NB4 (cell line): ENCODE measurements around the gene B4GALT3.

Experiments
- DNase-seq: peaks from one replicate; pipeline ENCODE4 v3.0.0; 2010; ENCODE audit warnings: low read depth
- H3K4me3 ChIP-seq: one replicate; pipeline ENCODE4 v1.5.1; 2011; ENCODE audit warnings: mild to moderate bottlenecking, low read depth, low read length, moderate library complexity
- CTCF ChIP-seq: IDR thresholded peaks from one replicate; pipeline ENCODE4 v1.5.1; 2012; ENCODE audit warnings: low read depth, low read length
- MAX ChIP-seq: IDR thresholded peaks from 2 replicates; pipeline ENCODE4 v1.6.1; 2011; ENCODE audit warnings: low read depth, low read length
- MYC ChIP-seq: IDR thresholded peaks from 2 replicates; pipeline ENCODE4 v1.6.1; 2011; ENCODE audit warnings: low read depth, low read length
- POLR2A ChIP-seq: IDR thresholded peaks from 2 replicates; pipeline ENCODE4 v1.6.1; 2011; ENCODE audit warnings: mild to moderate bottlenecking; ENCODE audit not compliant: insufficient read length; ENCODE audit errors: extremely low read depth

B4GALT3 gene

GRCh38 chr1:161189036-161189435 lies 11.7 kb upstream of the B4GALT3 start:
- no peak for DNase-seq
- TF ChIP-seq MAX (no peak), POLR2A (no peak), MYC (no peak), CTCF (no peak)
- no peak overlapping the region for H3K4me3 ChIP-seq

GRCh38 chr1:161188381-161188780 lies 11.1 kb upstream of the B4GALT3 start:
- TF ChIP-seq MYC (no peak), MAX (no peak), CTCF (no peak), POLR2A (no peak)
- DNase-seq = no peak
- H3K4me3 ChIP-seq = no peak overlapping the region

- no peak overlapping the region for H3K4me3 ChIP-seq
- no peak for DNase-seq
- TF ChIP-seq MAX (no peak), MYC (no peak)
These were observed 10.0 kb upstream of the B4GALT3 start for GRCh38 chr1:161187311-161187710.

- DNase-seq = peak; percentile 80
- TF ChIP-seq POLR2A = no peak
- TF ChIP-seq CTCF = no peak
- TF ChIP-seq MAX = no peak
- no peak for TF ChIP-seq MYC
- no peak overlapping the region for H3K4me3 ChIP-seq
These were observed 8.5 kb upstream of the B4GALT3 start for GRCh38 chr1:161185732-161186311.

- DNase-seq = peak; percentile 87
- TF ChIP-seq MAX (peak; percentile 66), CTCF (no peak)
- H3K4me3 ChIP-seq = no peak overlapping the region
These were observed 8.0 kb upstream of the B4GALT3 start for GRCh38 chr1:161185282-161185682.

- no peak overlapping the region for H3K4me3 ChIP-seq
- TF ChIP-seq POLR2A (no peak), MAX (no peak), MYC (no peak), CTCF (no peak)
- DNase-seq = peak; percentile 63
These were observed 4.9 kb upstream of the B4GALT3 start for GRCh38 chr1:161182214-161182613.
